Mesenchymal stem cell (in vitro differentiated cells and primary cell): ENCODE measurements around the gene TRNP1.

Experiments used
- DNase-seq: peaks from one replicate; pipeline ENCODE4 v3.0.0-alpha.2; 2013
- H2AFZ ChIP-seq: one replicate; pipeline ENCODE4 v1.6.1; 2013; ENCODE audit warnings: low read depth, mild to moderate bottlenecking, control low read depth, inconsistent platforms, low read length, moderate library complexity
- H2AK5ac ChIP-seq: 2 replicates; pipeline ENCODE4 v1.6.1; 2013; ENCODE audit warnings: low read length, moderate library complexity, mild to moderate bottlenecking, inconsistent platforms; ENCODE audit not compliant: severe bottlenecking
- H2BK120ac ChIP-seq: one replicate; pipeline ENCODE4 v1.6.1; 2013; ENCODE audit warnings: low read depth, mild to moderate bottlenecking, inconsistent platforms, low read length, moderate library complexity
- H2BK12ac ChIP-seq, 2 experiments: one replicate each; pipeline ENCODE4 v1.6.1; 2013; ENCODE audit warnings: inconsistent platforms in 2 of 2, low read length in 2 of 2, mild to moderate bottlenecking in 2 of 2, moderate library complexity in 2 of 2, control low read depth in 1 of 2
- H2BK15ac ChIP-seq: one replicate; pipeline ENCODE4 v1.6.1; 2013; ENCODE audit warnings: mild to moderate bottlenecking, low read depth, inconsistent platforms; ENCODE audit not compliant: poor library complexity, severe bottlenecking
- H2BK5ac ChIP-seq: 2 replicates; pipeline ENCODE4 v1.6.1; 2013; ENCODE audit warnings: low read depth, mild to moderate bottlenecking, low read length, control low read depth, inconsistent platforms; ENCODE audit not compliant: poor library complexity, severe bottlenecking
- H3K14ac ChIP-seq, 2 experiments: one replicate each; pipeline ENCODE4 v1.6.1; 2013; ENCODE audit warnings: inconsistent platforms in 2 of 2, low read length in 2 of 2, control low read depth in 1 of 2, mild to moderate bottlenecking in 1 of 2, moderate library complexity in 1 of 2
- H3K18ac ChIP-seq, 2 experiments: one replicate each; pipeline ENCODE4 v1.6.1; 2013; ENCODE audit warnings: inconsistent platforms in 2 of 2, low read length in 2 of 2, control low read depth in 1 of 2, low read depth in 1 of 2, mild to moderate bottlenecking in 1 of 2
- H3K23ac ChIP-seq, 2 experiments: one replicate each; pipeline ENCODE4 v1.6.1; 2013; ENCODE audit warnings: inconsistent platforms in 2 of 2, low read length in 2 of 2, mild to moderate bottlenecking in 2 of 2, moderate library complexity in 2 of 2, control low read depth in 1 of 2
- H3K27ac ChIP-seq: 2 replicates; pipeline ENCODE4 v1.5.1; 2013; ENCODE audit warnings: mild to moderate bottlenecking, moderate library complexity, low read length, control low read depth, inconsistent platforms; ENCODE audit not compliant: poor library complexity, severe bottlenecking
- H3K27me3 ChIP-seq, 2 experiments: 2 replicates each; pipeline versions ENCODE4 v1.6.1 to v1.7.0; 2013; ENCODE audit warnings: low read length in 2 of 2, mild to moderate bottlenecking in 2 of 2, moderate library complexity in 2 of 2, control low read depth in 1 of 2, inconsistent platforms in 1 of 2; ENCODE audit not compliant: control insufficient read depth in 1 of 2, insufficient read depth in 1 of 2
- H3K36me3 ChIP-seq, 2 experiments: 2 replicates each; pipeline versions ENCODE4 v1.6.1 to v1.7.0; 2013; ENCODE audit warnings: low read length in 2 of 2, control low read depth in 1 of 2, inconsistent platforms in 1 of 2, low read depth in 1 of 2, mild to moderate bottlenecking in 1 of 2; ENCODE audit not compliant: insufficient read depth in 2 of 2, control insufficient read depth in 1 of 2
- H3K4ac ChIP-seq, 2 experiments: one replicate each; pipeline ENCODE4 v1.6.1; 2013; ENCODE audit warnings: inconsistent platforms in 2 of 2, low read length in 2 of 2, mild to moderate bottlenecking in 2 of 2, moderate library complexity in 2 of 2, control low read depth in 1 of 2, low read depth in 1 of 2
- H3K4me1 ChIP-seq: 2 replicates; pipeline ENCODE4 v1.6.1; 2013; ENCODE audit warnings: low read depth, low read length, control low read depth; ENCODE audit not compliant: control insufficient read depth, insufficient read depth
- H3K4me2 ChIP-seq: 2 replicates; pipeline ENCODE4 v1.6.1; 2013; ENCODE audit warnings: low read length, mild to moderate bottlenecking, inconsistent platforms; ENCODE audit not compliant: poor library complexity, severe bottlenecking
- H3K4me3 ChIP-seq, 2 experiments: 2 replicates each; pipeline versions ENCODE4 v1.5.1 to v1.7.0; 2013; ENCODE audit warnings: low read length in 2 of 2, mild to moderate bottlenecking in 2 of 2, control low read depth in 1 of 2, low read depth in 1 of 2; ENCODE audit not compliant: insufficient read depth in 1 of 2
- H3K79me1 ChIP-seq: replicated peaks from 2 replicates; pipeline ENCODE4 v1.6.1; 2013; ENCODE audit warnings: mild to moderate bottlenecking, control low read depth, low read length, inconsistent platforms; ENCODE audit not compliant: poor library complexity, severe bottlenecking
- H3K9ac ChIP-seq: 2 replicates; pipeline ENCODE4 v1.7.0; 2013; ENCODE audit warnings: mild to moderate bottlenecking, low read length, moderate library complexity
- H3K9me3 ChIP-seq: 2 replicates; pipeline ENCODE4 v1.7.0; 2013; ENCODE audit warnings: mild to moderate bottlenecking, low read length; ENCODE audit not compliant: control insufficient read depth
- H4K8ac ChIP-seq: one replicate; pipeline ENCODE4 v1.6.1; 2013; ENCODE audit warnings: inconsistent platforms, mild to moderate bottlenecking, low read length, moderate library complexity
- H4K91ac ChIP-seq: one replicate; pipeline ENCODE4 v1.6.1; 2013; ENCODE audit warnings: mild to moderate bottlenecking, low read length, inconsistent platforms
- WGBS: methylation state at CpG from one replicate; pipeline ENCODE4 v1.1.7; 2013; ENCODE audit warnings: mixed read lengths; 5-methylcytosine and 5-hydroxymethylcytosine counted together

TRNP1 gene

DNA sequence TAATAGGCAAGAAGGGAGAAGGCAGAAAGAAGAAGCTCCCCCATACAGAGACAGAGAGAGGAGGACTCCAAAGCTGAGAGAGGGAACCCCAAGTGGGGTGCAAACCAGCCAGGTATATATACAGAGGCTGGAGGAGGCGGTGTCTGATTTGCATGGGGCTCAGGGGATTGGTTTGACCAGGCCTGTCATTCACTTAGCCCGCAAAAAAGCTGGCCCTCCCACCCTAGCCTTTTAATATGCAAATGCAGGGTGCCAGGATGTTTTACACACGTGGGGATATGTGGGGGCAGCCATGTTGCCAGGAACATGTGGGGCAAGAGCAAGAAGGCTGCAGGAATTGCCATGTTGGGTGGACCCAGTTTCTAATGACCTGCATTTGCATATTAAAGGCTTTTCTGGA is 56.1 kb downstream of the TRNP1 start:
- no peak overlapping the region for H4K8ac ChIP-seq
- no peak overlapping the region for H3K4me3 ChIP-seq
- H2AFZ ChIP-seq = no peak overlapping the region
- H3K4me1 ChIP-seq = peaks cover 3% of the 10 kb centered on the region
- no peak overlapping the region for H3K4me2 ChIP-seq
- no peak overlapping the region for H3K27ac ChIP-seq
- H3K9ac ChIP-seq = no peak overlapping the region
- no peak overlapping the region for H3K4ac ChIP-seq
- H3K36me3 ChIP-seq = no peaks in the 10 kb centered on the region
- no peak overlapping the region for H2BK120ac ChIP-seq
- no peak overlapping the region for H3K14ac ChIP-seq
- no peak overlapping the region for H3K18ac ChIP-seq
- WGBS = 63% methylated on average over 3 of the region's 3 CpGs
- no peak for DNase-seq
- H3K27me3 ChIP-seq = no peaks in the 10 kb centered on the region
- no peaks in the 10 kb centered on the region for H3K79me1 ChIP-seq
- no peaks in the 10 kb centered on the region for H3K9me3 ChIP-seq
- H2BK12ac ChIP-seq = no peak overlapping the region
- H3K23ac ChIP-seq = no peak overlapping the region
- no peak overlapping the region for H2BK15ac ChIP-seq
- H2BK5ac ChIP-seq = no peak overlapping the region
- H4K91ac ChIP-seq = no peak overlapping the region
- no peak overlapping the region for H2AK5ac ChIP-seq
